H1 (cell line): ENCODE results near the gene RDM1.

Experiments
- JUND ChIP-seq: IDR thresholded peaks from 2 replicates; pipeline ENCODE4 v1.6.1; 2011; ENCODE audit warnings: mild to moderate bottlenecking, improper control_type of control experiment, low read length
- MAX ChIP-seq: IDR thresholded peaks from 2 replicates; pipeline ENCODE4 v1.6.1; 2012; ENCODE audit warnings: inconsistent platforms
- TAF1 ChIP-seq: IDR thresholded peaks from 2 replicates; pipeline ENCODE4 v1.6.1; 2011; ENCODE audit warnings: mild to moderate bottlenecking, low read depth, low read length
- TEAD4 ChIP-seq: IDR thresholded peaks from 2 replicates; pipeline ENCODE4 v1.6.1; 2012; ENCODE audit warnings: low read depth, low read length, inconsistent platforms, mixed read lengths
- TF ChIP-seq, protein P1 (sequence below), 3 experiments: IDR thresholded peaks; 1 replicate in 2 of 3; 2 replicates in 1 of 3; pipeline versions ENCODE4 v1.5.1 to v1.6.1; 2011; ENCODE audit warnings: low read length in 3 of 3, mild to moderate bottlenecking in 3 of 3, inconsistent platforms in 2 of 3, low read depth in 1 of 3, moderate library complexity in 1 of 3; ENCODE audit not compliant: insufficient read depth in 1 of 3; ENCODE audit errors: control extremely low read depth in 1 of 3
- TF ChIP-seq, protein P2 (sequence below): IDR thresholded peaks from 2 replicates; pipeline ENCODE4 v1.6.1; 2011; ENCODE audit warnings: low read depth, mild to moderate bottlenecking, low read length; ENCODE audit not compliant: insufficient read depth

DNA sequence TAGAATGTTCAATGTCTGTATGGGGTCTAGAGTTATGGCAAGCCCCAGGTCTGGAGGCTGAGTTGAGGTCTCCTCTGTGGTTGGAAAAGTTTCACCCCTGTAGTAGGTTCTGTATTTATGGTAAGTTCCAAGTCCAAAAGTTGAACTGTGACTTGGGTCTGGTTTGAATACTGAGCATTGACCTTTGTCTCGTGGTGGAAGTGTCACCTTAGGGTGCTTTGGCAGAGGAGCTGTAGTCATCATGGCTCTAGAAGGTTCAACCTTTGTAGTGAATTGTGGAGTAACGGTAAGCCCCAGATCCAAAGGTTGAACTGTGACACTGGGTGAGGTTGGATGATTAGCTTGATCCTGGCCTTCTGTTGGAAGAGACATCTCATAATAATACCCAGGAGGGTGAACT, 17.6 kb downstream of the RDM1 start:
- TF ChIP-seq MAX: no peak
- TF ChIP-seq, protein P1, sequence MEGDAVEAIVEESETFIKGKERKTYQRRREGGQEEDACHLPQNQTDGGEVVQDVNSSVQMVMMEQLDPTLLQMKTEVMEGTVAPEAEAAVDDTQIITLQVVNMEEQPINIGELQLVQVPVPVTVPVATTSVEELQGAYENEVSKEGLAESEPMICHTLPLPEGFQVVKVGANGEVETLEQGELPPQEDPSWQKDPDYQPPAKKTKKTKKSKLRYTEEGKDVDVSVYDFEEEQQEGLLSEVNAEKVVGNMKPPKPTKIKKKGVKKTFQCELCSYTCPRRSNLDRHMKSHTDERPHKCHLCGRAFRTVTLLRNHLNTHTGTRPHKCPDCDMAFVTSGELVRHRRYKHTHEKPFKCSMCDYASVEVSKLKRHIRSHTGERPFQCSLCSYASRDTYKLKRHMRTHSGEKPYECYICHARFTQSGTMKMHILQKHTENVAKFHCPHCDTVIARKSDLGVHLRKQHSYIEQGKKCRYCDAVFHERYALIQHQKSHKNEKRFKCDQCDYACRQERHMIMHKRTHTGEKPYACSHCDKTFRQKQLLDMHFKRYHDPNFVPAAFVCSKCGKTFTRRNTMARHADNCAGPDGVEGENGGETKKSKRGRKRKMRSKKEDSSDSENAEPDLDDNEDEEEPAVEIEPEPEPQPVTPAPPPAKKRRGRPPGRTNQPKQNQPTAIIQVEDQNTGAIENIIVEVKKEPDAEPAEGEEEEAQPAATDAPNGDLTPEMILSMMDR (IDR thresholded peaks at IDR 0.05; ENCODE audit: control extremely low read depth in 1 of 3, insufficient read depth in 1 of 3, low read depth in 1 of 3, low read length in 3 of 3): no peak
- TF ChIP-seq TEAD4: no peak
- no peak for TF ChIP-seq JUND
- TF ChIP-seq TAF1: no peak
- TF ChIP-seq, protein P2, sequence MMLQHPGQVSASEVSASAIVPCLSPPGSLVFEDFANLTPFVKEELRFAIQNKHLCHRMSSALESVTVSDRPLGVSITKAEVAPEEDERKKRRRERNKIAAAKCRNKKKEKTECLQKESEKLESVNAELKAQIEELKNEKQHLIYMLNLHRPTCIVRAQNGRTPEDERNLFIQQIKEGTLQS: no peak
